NCI-H1436 treated with DMSO at 0.1 percent for 48 hours (cell line): ENCODE data around the gene TMOD1.

Source experiments
- DNase-seq: peaks from one replicate; lab custom pipeline; 2025; lab: John Stamatoyannopoulos, UW

TMOD1 gene

GRCh38 chr9:97635026-97635425 lies 133.6 kb downstream of the TMOD1 start:
- DNase-seq, result no peak

GRCh38 chr9:97636903-97637302 lies 135.4 kb downstream of the TMOD1 start:
- no peak for DNase-seq

GRCh38 chr9:97638666-97639065 lies 137.2 kb downstream of the TMOD1 start:
- DNase-seq, result no peak

- DNase-seq, result no peak
Measured at GRCh38 chr9:97640325-97640724, 138.9 kb downstream of the TMOD1 start.

DNA sequence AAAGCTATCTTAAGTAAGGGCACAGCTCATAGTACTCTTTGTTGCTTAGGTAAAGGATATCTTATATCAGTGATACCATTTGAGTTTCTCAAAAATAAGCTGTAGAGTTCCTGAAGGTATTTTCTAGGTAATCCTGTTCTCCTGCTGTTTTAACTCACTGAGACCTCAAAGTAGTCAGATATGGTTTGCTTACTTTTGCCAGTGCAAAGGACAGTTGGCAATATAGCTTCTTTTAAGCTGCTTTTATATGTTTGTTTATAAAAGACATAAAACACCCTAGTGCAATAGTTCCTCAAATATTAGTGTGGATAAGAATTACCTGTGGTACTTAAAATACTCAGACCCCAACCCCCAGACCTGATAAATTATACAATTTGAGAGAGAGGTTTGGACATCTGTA lies 144.3 kb downstream of the TMOD1 start:
- DNase-seq, result no peak

GRCh38 chr9:97647996-97648395 lies 146.5 kb downstream of the TMOD1 start:
- no peak for DNase-seq
